Prostate gland (tissue), 2 donors: ENCODE data around the gene ZMIZ1. TPM values are rescaled to one million over a fixed set of nuclear protein-coding genes. Genes with fewer than 3 reads are reported as not detected.

ENCODE experiments used
- DNase-seq: peaks from one replicate; pipeline ENCODE4 v3.0.0-alpha.2; 2019; ENCODE audit warnings: low spot score
- H3K27ac ChIP-seq, 2 donors: fragments of 200-600 bp; sonication (generic); 2 replicates each; pipeline ENCODE4 v1.5.1; 2017 to 2019
- H3K27me3 ChIP-seq: fragments of 200-600 bp; sonication (generic); replicated peaks from 2 replicates; pipeline ENCODE4 v1.5.1; 2019; ENCODE audit not compliant: insufficient read depth
- H3K36me3 ChIP-seq, 2 donors: fragments of 200-600 bp; sonication (generic); 1 replicate in 1 of 2; 2 replicates in 1 of 2; pipeline versions ENCODE4 v1.5.1 to v1.8.1; 2017 to 2019
- H3K4me1 ChIP-seq: fragments of 200-600 bp; sonication (generic); replicated peaks from 2 replicates; pipeline ENCODE4 v1.5.1; 2019
- H3K4me3 ChIP-seq, 2 donors: fragments of 200-600 bp; sonication (generic); 2 replicates each; pipeline ENCODE4 v1.5.1; 2017 to 2019
- H3K9me3 ChIP-seq: fragments of 200-600 bp; sonication (generic); 2 replicates; pipeline ENCODE4 v1.5.1; 2017
- POLR2A ChIP-seq: fragments of 450-650 bp; IDR thresholded peaks from one replicate; pipeline ENCODE4 v1.6.1; 2016; ENCODE audit warnings: antibody characterized with exemption, mild to moderate bottlenecking
- POLR2AphosphoS5 ChIP-seq: sonication (generic); formaldehyde crosslinking; IDR thresholded peaks from one replicate; pipeline ENCODE4 v1.6.1; 2017; ENCODE audit warnings: antibody characterized with exemption
- WGBS: methylation state at CpG from one replicate; pipeline ENCODE4 v1.1.5; 2018; 5-methylcytosine and 5-hydroxymethylcytosine counted together
- intact Hi-C: fragments of 100-400 bp; cut with DNase I; formaldehyde crosslinking; loops from one replicate; pipeline ENCODE4 v1.14.2; 2022
- total RNA-seq, 2 donors: library from RNA; depleted of rRNA; stranded (reverse); fragments of >200 nt; gene quantifications; one replicate each; pipeline ENCODE4 v1.1.0, GENCODE V29; 2016
- TF ChIP-seq, protein P1 (sequence below), 4 experiments: fragments of 200-600 bp in 2 of 4; fragments of 450-650 bp in 2 of 4; sonication (generic) in 2 of 4; IDR thresholded peaks; 1 replicate in 3 of 4; 2 replicates in 1 of 4; pipeline ENCODE4 v1.5.1; 2016 to 2019; ENCODE audit warnings: antibody characterized with exemption in 4 of 4, mild to moderate bottlenecking in 2 of 4, moderate library complexity in 2 of 4

The ZMIZ1 gene
- total RNA-seq, 2 donors from 2014 or later: 69.6 to 78.5 TPM

DNA sequence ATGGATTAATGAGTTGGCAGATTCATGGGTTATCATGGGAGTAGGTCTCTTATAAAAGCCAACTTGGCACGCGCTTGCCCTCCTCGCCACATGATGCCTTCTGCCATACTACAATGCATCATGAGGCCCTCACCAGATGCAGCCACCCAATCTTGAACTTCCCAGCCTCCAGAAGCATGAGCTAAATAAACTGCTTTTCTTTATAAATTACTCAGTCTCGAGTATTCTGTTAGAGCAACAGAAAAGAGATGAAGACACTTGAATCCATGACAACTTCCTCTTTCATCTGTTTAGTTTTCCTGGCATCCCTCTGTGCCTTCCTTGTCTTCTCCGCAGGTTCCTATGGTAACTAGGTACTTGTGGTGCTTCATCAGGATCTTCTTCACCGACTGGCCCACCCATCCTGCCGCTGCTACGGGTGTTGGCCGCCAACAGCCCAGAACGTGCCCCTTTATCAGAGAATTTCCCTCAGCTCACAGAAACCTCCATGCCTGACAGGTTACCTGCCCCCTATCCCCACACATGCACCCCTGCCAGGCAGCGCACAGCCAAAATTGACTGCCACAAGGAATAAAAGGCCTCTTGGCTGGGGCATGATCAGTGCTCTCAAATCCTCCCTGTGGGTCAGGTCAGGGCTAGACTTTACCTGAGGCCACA lies 250.5 kb downstream of the ZMIZ1 start:
- intact Hi-C loops: no loop called here
- Histone ChIP-seq H3K27ac (no peak overlapping the region), H3K27me3 (no peaks in the 10 kb centered on the region), H3K4me3 (no peak overlapping the region), H3K9me3 (no peaks in the 10 kb centered on the region), H3K36me3 (no peaks in the 10 kb centered on the region), H3K4me1 (no peaks in the 10 kb centered on the region)
- TF ChIP-seq POLR2AphosphoS5 (no peak), POLR2A (no peak)
- TF ChIP-seq, protein P1, sequence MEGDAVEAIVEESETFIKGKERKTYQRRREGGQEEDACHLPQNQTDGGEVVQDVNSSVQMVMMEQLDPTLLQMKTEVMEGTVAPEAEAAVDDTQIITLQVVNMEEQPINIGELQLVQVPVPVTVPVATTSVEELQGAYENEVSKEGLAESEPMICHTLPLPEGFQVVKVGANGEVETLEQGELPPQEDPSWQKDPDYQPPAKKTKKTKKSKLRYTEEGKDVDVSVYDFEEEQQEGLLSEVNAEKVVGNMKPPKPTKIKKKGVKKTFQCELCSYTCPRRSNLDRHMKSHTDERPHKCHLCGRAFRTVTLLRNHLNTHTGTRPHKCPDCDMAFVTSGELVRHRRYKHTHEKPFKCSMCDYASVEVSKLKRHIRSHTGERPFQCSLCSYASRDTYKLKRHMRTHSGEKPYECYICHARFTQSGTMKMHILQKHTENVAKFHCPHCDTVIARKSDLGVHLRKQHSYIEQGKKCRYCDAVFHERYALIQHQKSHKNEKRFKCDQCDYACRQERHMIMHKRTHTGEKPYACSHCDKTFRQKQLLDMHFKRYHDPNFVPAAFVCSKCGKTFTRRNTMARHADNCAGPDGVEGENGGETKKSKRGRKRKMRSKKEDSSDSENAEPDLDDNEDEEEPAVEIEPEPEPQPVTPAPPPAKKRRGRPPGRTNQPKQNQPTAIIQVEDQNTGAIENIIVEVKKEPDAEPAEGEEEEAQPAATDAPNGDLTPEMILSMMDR (IDR thresholded peaks at IDR 0.05): no peak
- DNase-seq: no peak
- 82% methylated on average over 11 of the region's 11 CpGs for WGBS

DNA sequence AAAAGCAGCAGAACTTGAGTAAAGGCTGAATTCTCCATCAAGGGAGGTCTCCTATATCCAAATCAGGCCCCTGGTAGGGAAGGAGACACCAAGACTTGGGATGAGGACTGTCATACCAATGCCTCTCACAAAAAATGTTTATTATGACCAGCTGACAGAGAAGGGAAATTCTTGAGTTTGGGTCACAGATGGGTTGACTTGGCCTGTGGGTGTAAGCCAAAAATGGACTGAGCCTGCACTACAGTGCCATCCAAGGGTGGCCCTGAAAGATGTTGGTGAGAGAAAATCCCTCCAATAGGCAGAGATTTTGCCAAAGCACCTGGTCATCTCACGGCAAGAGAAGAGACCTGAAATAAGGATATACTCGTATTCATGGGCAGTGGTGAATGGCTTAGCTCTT lies 251.6 kb downstream of the ZMIZ1 start:
- no peaks in the 10 kb centered on the region for H3K36me3 ChIP-seq
- H3K4me1 ChIP-seq: no peaks in the 10 kb centered on the region
- DNase-seq: no peak
- intact Hi-C loops: no loop called here
- TF ChIP-seq POLR2AphosphoS5: no peak
- TF ChIP-seq, protein P1 (IDR thresholded peaks at IDR 0.05): no peak
- TF ChIP-seq POLR2A: no peak
- no peaks in the 10 kb centered on the region for H3K27me3 ChIP-seq
- H3K4me3 ChIP-seq: no peak overlapping the region
- 93% methylated on average over 2 of the region's 2 CpGs for WGBS
- H3K27ac ChIP-seq: no peak overlapping the region
- no peaks in the 10 kb centered on the region for H3K9me3 ChIP-seq

GRCh38 chr10:79320820-79321493 lies 252.2 kb downstream of the ZMIZ1 start:
- no peak for DNase-seq
- Histone ChIP-seq H3K27me3 (no peaks in the 10 kb centered on the region), H3K9me3 (no peaks in the 10 kb centered on the region), H3K4me1 (no peaks in the 10 kb centered on the region), H3K27ac (no peak overlapping the region), H3K4me3 (no peak overlapping the region), H3K36me3 (no peaks in the 10 kb centered on the region)
- 90% methylated on average over 7 of the region's 7 CpGs for WGBS
- intact Hi-C loops: no loop called here
- TF ChIP-seq, protein P1 (IDR thresholded peaks at IDR 0.05): no peak
- TF ChIP-seq POLR2A: no peak

- TF ChIP-seq, protein P1 (IDR thresholded peaks at IDR 0.05): no peak
- TF ChIP-seq POLR2A (no peak), POLR2AphosphoS5 (no peak)
- 53% methylated on average over 2 of the region's 2 CpGs for WGBS
- DNase-seq: no peak
- H3K4me1 ChIP-seq: no peaks in the 10 kb centered on the region
- no peaks in the 10 kb centered on the region for H3K9me3 ChIP-seq
- H3K4me3 ChIP-seq: no peak overlapping the region
- H3K27me3 ChIP-seq: no peaks in the 10 kb centered on the region
- no peaks in the 10 kb centered on the region for H3K36me3 ChIP-seq
- H3K27ac ChIP-seq: no peak overlapping the region
- intact Hi-C loops: no loop called here
Observed at GRCh38 chr10:79321494-79321882, 252.7 kb downstream of the ZMIZ1 start.

DNA sequence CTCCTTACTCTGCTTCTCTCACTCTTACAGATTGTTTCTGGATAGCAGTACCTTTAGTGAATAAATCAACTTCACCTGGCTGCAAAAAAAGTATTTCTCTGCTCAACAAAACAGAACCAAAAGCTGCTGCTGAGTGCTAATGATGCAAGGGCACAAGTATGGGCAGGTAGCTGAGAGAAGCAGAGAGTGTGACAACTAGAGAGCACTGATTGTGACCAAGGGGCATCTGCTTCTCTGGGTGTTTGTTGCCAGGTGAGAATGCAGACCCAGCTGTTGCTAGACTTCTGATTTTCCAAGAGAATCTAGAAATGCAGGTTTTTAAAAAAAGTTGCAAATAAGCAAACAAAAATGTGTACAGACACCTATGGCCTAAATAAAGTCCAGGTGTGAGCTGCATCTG lies 253.2 kb downstream of the ZMIZ1 start:
- Histone ChIP-seq H3K27me3 (no peaks in the 10 kb centered on the region), H3K36me3 (no peaks in the 10 kb centered on the region), H3K9me3 (no peaks in the 10 kb centered on the region), H3K27ac (no peak overlapping the region), H3K4me3 (no peak overlapping the region), H3K4me1 (no peaks in the 10 kb centered on the region)
- intact Hi-C loops: no loop called here
- DNase-seq: no peak
- no peak for TF ChIP-seq POLR2AphosphoS5
- TF ChIP-seq, protein P1 (IDR thresholded peaks at IDR 0.05): no peak
- TF ChIP-seq POLR2A: no peak
